ENCODE measurements around the gene PRDM16. TPM values are rescaled to one million over a fixed set of nuclear protein-coding genes. Genes with fewer than 3 reads are reported as not detected.

Gene PRDM16
- total RNA-seq, 4 donors from 2014 or later = 0.19 to 1.6 (median 0.36) TPM

DNA sequence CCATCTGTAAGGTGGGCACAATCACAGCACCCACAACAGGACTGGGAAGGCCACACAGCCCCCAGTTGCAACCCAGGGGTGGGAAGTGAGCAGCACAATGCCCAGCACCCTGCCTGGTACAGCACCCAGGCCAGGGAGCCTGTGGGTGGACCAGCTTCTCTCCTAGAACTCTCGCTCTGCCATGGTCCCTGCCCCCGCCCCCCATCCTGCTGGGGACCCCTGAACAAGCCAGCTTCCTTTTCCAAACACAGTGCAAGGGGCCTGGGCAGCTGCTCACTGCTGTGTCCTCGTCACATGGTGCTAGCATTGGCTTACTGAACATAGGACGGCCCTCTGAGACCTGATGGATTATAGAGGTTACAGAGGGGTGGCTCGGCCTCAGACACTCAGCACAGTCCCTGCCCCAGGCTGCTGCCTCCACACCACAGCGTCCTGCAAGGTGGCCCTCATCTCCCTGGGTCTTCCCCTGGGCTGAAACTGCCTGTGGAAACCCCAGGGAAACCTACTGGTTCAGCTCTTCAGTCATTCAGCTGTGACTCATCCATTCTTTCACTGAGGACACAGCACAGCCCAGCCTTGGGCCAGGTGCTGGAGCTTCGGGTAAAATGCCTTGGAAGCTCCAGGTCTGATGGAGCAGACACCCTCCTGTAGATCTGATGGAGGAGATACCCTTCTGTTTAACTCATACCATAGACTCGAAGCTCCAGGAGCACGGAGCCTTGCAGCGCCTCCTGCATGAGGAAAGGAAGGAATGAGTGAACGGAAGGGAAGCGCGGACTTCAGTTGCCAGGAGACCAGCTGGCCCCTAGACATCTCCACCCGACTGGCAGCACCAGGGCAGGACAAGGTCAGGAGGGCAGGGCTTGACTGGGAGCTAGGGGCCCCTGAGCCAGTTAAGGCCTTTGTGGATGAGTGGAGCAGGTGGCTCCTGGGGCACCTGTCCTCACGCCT, 8.1 kb upstream of the PRDM16 start:
- 54% methylated on average over 7 of the region's 15 CpGs for WGBS
- H3K27ac ChIP-seq = no peak overlapping the region
- peaks cover 19% of the 10 kb centered on the region for H3K4me1 ChIP-seq
- peaks cover 88% of the 10 kb centered on the region for H3K27me3 ChIP-seq
- no peak for TF ChIP-seq CTCF (IDR thresholded peaks at IDR 0.05)
- no peak for TF ChIP-seq POLR2A (IDR thresholded peaks at IDR 0.05)
- no peak for TF ChIP-seq POLR2AphosphoS5 (IDR thresholded peaks at IDR 0.05)
- TF ChIP-seq EP300 (IDR thresholded peaks at IDR 0.05) = no peak
- no peak overlapping the region for H3K4me3 ChIP-seq
- no peaks in the 10 kb centered on the region for H3K36me3 ChIP-seq
- no peaks in the 10 kb centered on the region for H3K9me3 ChIP-seq
- peak; percentile 48 to 74 for DNase-seq (ENCODE audit: low spot score in 2 of 2)

GRCh38 chr1:3061566-3061965, 7.4 kb upstream of the PRDM16 start:
- Histone ChIP-seq H3K27ac (no peak overlapping the region), H3K4me3 (no peak overlapping the region), H3K36me3 (no peaks in the 10 kb centered on the region), H3K27me3 (peaks cover 88% of the 10 kb centered on the region), H3K4me1 (peaks cover 19% of the 10 kb centered on the region), H3K9me3 (no peaks in the 10 kb centered on the region)
- peak in 1 of 2 donors; percentile 52 for DNase-seq (ENCODE audit: low spot score in 2 of 2)
- TF ChIP-seq EP300 (IDR thresholded peaks at IDR 0.05) = no peak
- no peak for TF ChIP-seq POLR2AphosphoS5 (IDR thresholded peaks at IDR 0.05)
- TF ChIP-seq POLR2A (IDR thresholded peaks at IDR 0.05) = no peak
- TF ChIP-seq CTCF (IDR thresholded peaks at IDR 0.05) = no peak
- WGBS = 41% methylated on average over 4 of the region's 5 CpGs

GRCh38 chr1:3061981-3062615, 6.9 kb upstream of the PRDM16 start:
- 34% methylated on average over 12 of the region's 21 CpGs for WGBS
- H3K4me3 ChIP-seq = no peak overlapping the region
- peaks cover 91% of the 10 kb centered on the region for H3K27me3 ChIP-seq

GRCh38 chr1:3062616-3063378, 6.2 kb upstream of the PRDM16 start:
- peaks cover 97% of the 10 kb centered on the region for H3K27me3 ChIP-seq
- H3K27ac ChIP-seq = no peak overlapping the region
- no peaks in the 10 kb centered on the region for H3K9me3 ChIP-seq
- TF ChIP-seq EP300 (IDR thresholded peaks at IDR 0.05) = no peak
- TF ChIP-seq POLR2A (IDR thresholded peaks at IDR 0.05) = no peak
- TF ChIP-seq CTCF (IDR thresholded peaks at IDR 0.05) = no peak
- no peak for TF ChIP-seq POLR2AphosphoS5 (IDR thresholded peaks at IDR 0.05)
- H3K4me3 ChIP-seq = peak overlapping the region; percentile 13
- H3K36me3 ChIP-seq = no peaks in the 10 kb centered on the region
- WGBS = 34% methylated on average over 16 of the region's 50 CpGs
- peaks cover 24% of the 10 kb centered on the region for H3K4me1 ChIP-seq
- peak; percentile 51 to 64 for DNase-seq (ENCODE audit: low spot score in 2 of 2)

More at GRCh38 chr1:3061981-3062615, 6.9 kb upstream of the PRDM16 start:
- H3K27ac ChIP-seq = no peak overlapping the region
- H3K4me1 ChIP-seq = peaks cover 19% of the 10 kb centered on the region
- DNase-seq (ENCODE audit: low spot score in 2 of 2) = peak in 1 of 2 donors; percentile 59
- no peaks in the 10 kb centered on the region for H3K9me3 ChIP-seq
- no peaks in the 10 kb centered on the region for H3K36me3 ChIP-seq
- no peak for TF ChIP-seq POLR2A (IDR thresholded peaks at IDR 0.05)
- TF ChIP-seq POLR2AphosphoS5 (IDR thresholded peaks at IDR 0.05) = no peak
- no peak for TF ChIP-seq EP300 (IDR thresholded peaks at IDR 0.05)
- TF ChIP-seq CTCF (IDR thresholded peaks at IDR 0.05) = no peak
